SU-DHL-6 (cell line): Measurements from ENCODE around the gene GNB1L.

Experiments
- H2AFZ ChIP-seq: fragments of 200-600 bp; sonication (generic); 2 replicates; pipeline ENCODE4 v1.6.1; 2014; ENCODE audit warnings: low read depth, mild to moderate bottlenecking, moderate library complexity, mixed read lengths, antibody characterized with exemption, low read length; ENCODE audit not compliant: severe bottlenecking
- H3F3A ChIP-seq: fragments of 200-600 bp; shearing (Covaris generic); 2 replicates; pipeline ENCODE4 v1.6.0; 2016; ENCODE audit warnings: antibody characterized with exemption, mild to moderate bottlenecking; ENCODE audit not compliant: insufficient read depth
- H3K27ac ChIP-seq: fragments of 200-600 bp; sonication (generic); 2 replicates; pipeline ENCODE4 v1.5.1; 2016; ENCODE audit warnings: low read depth, mild to moderate bottlenecking, low read length, moderate library complexity, mixed read lengths
- H3K27me3 ChIP-seq: fragments of 200-600 bp; sonication (generic), shearing (Covaris generic); 2 replicates; pipeline ENCODE4 v1.6.0; 2014; ENCODE audit warnings: mild to moderate bottlenecking, low read length
- H3K36me3 ChIP-seq: fragments of 200-600 bp; sonication (generic); 2 replicates; pipeline ENCODE4 v1.6.1; 2014; ENCODE audit warnings: mild to moderate bottlenecking, low read length, mixed read lengths
- H3K4me2 ChIP-seq: fragments of 300-600, 200-600 bp; shearing (Covaris generic), sonication (generic); 2 replicates; pipeline ENCODE4 v1.6.0; 2014; ENCODE audit warnings: low read length, low read depth, mild to moderate bottlenecking; ENCODE audit not compliant: poor library complexity, severe bottlenecking
- H3K4me3 ChIP-seq: fragments of 200-600 bp; sonication (generic); 2 replicates; pipeline ENCODE4 v1.5.1; 2014; ENCODE audit warnings: antibody characterized with exemption, low read length, mild to moderate bottlenecking, mixed read lengths; ENCODE audit not compliant: insufficient read depth, poor library complexity, severe bottlenecking
- H3K79me2 ChIP-seq: fragments of 200-600 bp; sonication (generic); 2 replicates; pipeline ENCODE4 v1.6.1; 2014; ENCODE audit warnings: mild to moderate bottlenecking, low read length, moderate library complexity; ENCODE audit not compliant: insufficient read depth
- H3K9ac ChIP-seq: fragments of 200-600 bp; sonication (generic); 2 replicates; pipeline ENCODE4 v1.7.0; 2014; ENCODE audit warnings: mild to moderate bottlenecking, low read length
- H3K9me2 ChIP-seq: fragments of 200-600 bp; sonication (generic); replicated peaks from 2 replicates; pipeline ENCODE4 v1.6.1; 2014; ENCODE audit warnings: low read length; ENCODE audit not compliant: insufficient read depth
- H3K9me3 ChIP-seq: fragments of 200-600 bp; sonication (generic); 2 replicates; pipeline ENCODE4 v1.6.1; 2014; ENCODE audit warnings: low read length, mixed read lengths; ENCODE audit not compliant: insufficient read depth
- H4K20me1 ChIP-seq: fragments of 200-600 bp; sonication (generic); 2 replicates; pipeline ENCODE4 v1.6.1; 2014; ENCODE audit warnings: low read depth, mild to moderate bottlenecking, antibody characterized with exemption, low read length, moderate library complexity, mixed read lengths
- EZH2phosphoT487 ChIP-seq: fragments of 200-600 bp; sonication (generic), shearing (Covaris generic); conservative IDR thresholded peaks from 2 replicates; pipeline ENCODE4 v1.6.1; 2018; ENCODE audit warnings: mild to moderate bottlenecking, antibody characterized with exemption, low read length, moderate library complexity, mixed read lengths
- TF ChIP-seq, protein P1 (sequence below): fragments of 200-600 bp; sonication (generic); IDR thresholded peaks from one replicate; pipeline ENCODE4 v1.5.1; 2017; ENCODE audit warnings: antibody characterized with exemption, mild to moderate bottlenecking, low read length, moderate library complexity; ENCODE audit not compliant: insufficient read depth, poor library complexity, severe bottlenecking

Gene GNB1L

GRCh38 chr22:19875531-19876313, 21.0 kb upstream of the GNB1L start:
- Histone ChIP-seq H3K9me3 (no peaks in the 10 kb centered on the region), H3K4me2 (no peak overlapping the region), H3K9ac (no peak overlapping the region), H3K36me3 (no peaks in the 10 kb centered on the region), H3K9me2 (no peaks in the 10 kb centered on the region), H3K4me3 (no peak overlapping the region), H3K27ac (no peak overlapping the region), H3K27me3 (no peaks in the 10 kb centered on the region), H3F3A (no peaks in the 10 kb centered on the region), H4K20me1 (no peaks in the 10 kb centered on the region), H3K79me2 (no peaks in the 10 kb centered on the region), H2AFZ (no peak overlapping the region)
- TF ChIP-seq, protein P1, sequence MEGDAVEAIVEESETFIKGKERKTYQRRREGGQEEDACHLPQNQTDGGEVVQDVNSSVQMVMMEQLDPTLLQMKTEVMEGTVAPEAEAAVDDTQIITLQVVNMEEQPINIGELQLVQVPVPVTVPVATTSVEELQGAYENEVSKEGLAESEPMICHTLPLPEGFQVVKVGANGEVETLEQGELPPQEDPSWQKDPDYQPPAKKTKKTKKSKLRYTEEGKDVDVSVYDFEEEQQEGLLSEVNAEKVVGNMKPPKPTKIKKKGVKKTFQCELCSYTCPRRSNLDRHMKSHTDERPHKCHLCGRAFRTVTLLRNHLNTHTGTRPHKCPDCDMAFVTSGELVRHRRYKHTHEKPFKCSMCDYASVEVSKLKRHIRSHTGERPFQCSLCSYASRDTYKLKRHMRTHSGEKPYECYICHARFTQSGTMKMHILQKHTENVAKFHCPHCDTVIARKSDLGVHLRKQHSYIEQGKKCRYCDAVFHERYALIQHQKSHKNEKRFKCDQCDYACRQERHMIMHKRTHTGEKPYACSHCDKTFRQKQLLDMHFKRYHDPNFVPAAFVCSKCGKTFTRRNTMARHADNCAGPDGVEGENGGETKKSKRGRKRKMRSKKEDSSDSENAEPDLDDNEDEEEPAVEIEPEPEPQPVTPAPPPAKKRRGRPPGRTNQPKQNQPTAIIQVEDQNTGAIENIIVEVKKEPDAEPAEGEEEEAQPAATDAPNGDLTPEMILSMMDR = no peak
- TF ChIP-seq EZH2phosphoT487 = no peak

DNA sequence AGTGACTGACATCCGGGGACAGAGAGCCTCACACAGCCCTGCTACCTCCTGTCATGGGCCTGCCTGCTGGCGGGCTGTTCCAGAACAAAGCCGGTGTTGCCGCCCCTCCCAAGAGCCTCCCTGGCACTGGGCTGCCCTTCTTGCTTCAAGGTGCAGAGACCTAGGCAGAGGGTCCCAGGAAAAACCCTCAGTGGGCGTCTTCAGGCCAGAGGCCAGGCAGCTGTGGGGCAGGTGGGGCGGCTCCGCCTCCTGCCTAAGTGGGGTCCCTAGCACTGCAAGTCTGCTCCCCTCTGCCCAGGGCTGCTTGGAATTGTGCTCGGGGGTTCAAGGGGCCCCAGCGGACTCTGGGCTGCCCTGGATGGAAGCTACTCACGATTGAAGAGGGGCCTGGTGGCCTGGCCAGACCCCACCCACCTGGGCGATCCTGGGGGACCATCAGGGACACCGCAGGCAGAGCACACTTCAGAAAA, 20.4 kb upstream of the GNB1L start:
- H3K79me2 ChIP-seq = no peaks in the 10 kb centered on the region
- H3K27ac ChIP-seq = no peak overlapping the region
- no peaks in the 10 kb centered on the region for H3F3A ChIP-seq
- H2AFZ ChIP-seq = no peak overlapping the region
- H3K9me2 ChIP-seq = no peaks in the 10 kb centered on the region
- H3K4me2 ChIP-seq = no peak overlapping the region
- H3K27me3 ChIP-seq = no peaks in the 10 kb centered on the region
- H4K20me1 ChIP-seq = no peaks in the 10 kb centered on the region
- TF ChIP-seq, protein P1 = no peak
- TF ChIP-seq EZH2phosphoT487 = no peak
- no peaks in the 10 kb centered on the region for H3K36me3 ChIP-seq
- no peak overlapping the region for H3K9ac ChIP-seq
- no peak overlapping the region for H3K4me3 ChIP-seq
- no peaks in the 10 kb centered on the region for H3K9me3 ChIP-seq

DNA sequence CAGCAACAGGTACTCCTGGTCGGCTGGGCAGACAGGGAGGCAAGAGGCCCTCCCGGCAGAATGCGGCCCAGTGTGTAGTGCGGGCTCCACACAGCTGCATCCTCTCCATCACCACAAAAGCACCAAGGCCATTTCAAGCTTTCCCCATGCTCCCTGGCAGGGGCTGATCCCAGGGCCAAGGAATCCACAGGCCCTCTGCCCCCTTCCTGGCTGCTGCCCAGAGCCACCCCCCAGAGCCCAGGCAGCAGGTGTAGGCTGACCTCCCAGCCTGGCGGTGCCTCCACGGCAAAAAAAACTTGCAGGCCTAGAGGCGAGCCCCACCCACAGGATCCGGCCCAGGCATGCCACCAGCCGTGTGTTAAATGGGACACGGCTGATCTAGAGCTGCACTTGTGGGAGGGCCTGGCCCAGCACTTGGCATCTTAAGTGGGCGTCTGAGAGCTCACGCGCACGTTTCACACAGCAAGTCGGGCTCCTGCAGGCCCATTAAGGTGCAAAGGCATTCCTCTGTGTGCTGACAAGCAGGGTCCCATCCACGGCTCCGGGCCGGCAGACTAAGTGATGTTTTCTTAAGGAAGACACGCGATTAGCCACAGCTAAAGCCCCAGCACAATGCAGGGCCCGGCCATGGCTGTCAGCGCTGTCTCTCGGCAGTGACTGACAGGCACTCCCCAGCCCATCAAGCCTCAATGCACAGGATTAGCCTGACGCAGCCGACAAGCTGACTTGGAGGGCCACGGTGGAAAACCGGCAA, 19.8 kb upstream of the GNB1L start:
- no peaks in the 10 kb centered on the region for H3K9me2 ChIP-seq
- H3K36me3 ChIP-seq = no peaks in the 10 kb centered on the region
- H2AFZ ChIP-seq = no peak overlapping the region
- H3K79me2 ChIP-seq = no peaks in the 10 kb centered on the region
- no peaks in the 10 kb centered on the region for H3K27me3 ChIP-seq
- no peaks in the 10 kb centered on the region for H3K9me3 ChIP-seq
- H3K4me3 ChIP-seq = no peak overlapping the region
- no peaks in the 10 kb centered on the region for H4K20me1 ChIP-seq
- TF ChIP-seq, protein P1 = no peak
- no peak for TF ChIP-seq EZH2phosphoT487
- H3K4me2 ChIP-seq = no peak overlapping the region
- H3K9ac ChIP-seq = no peak overlapping the region
- no peaks in the 10 kb centered on the region for H3F3A ChIP-seq
- H3K27ac ChIP-seq = no peak overlapping the region
